ENCODE data around the gene MSI2.

DNA sequence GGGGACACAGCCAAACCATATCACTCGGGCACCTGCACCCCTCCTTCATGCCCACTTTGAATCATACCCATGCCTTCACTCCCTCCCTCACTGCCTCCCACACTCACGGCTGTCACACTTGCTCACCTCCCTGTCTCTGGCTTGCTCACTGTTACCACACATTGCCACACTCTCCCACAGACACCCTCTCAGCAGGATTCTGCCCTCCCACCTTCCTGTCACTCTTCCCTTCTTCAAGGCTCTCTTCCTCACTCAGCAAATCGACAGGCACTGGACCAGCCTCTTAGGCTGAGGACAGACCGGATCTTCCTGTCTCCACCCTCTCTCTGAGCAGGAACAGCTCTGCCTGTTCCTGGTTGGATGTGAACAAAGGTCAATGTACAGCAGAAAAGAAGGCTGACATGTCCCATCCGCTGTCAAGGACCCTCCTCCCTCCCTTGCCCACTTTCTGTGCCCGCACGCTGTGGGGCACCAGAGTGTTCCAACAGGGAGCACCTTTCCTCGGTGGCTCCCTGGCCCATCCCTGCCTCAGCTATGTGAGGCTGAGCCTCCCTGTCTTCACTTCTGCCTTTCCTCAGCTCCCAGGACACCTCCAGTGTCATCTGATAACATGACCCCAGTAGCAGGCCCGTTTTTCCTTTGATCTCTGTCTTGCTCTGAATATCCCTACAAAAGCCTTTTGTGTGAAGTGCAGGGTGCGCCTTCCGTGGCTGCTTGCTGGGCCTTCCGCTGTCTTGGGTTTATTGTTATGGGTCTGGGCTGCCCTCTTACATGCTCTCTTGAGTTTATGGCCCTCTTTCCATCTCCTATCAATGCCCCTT is 441.8 kb downstream of the MSI2 start:
- TF ChIP-seq CTCF (IDR thresholded peaks at IDR 0.05) (no peak), POLR2A (IDR thresholded peaks at IDR 0.05) (no peak)
